Left lung (tissue), 10 donors: ENCODE data around the gene B9D2. TPM values are rescaled to one million over a fixed set of nuclear protein-coding genes. Genes with fewer than 3 reads are reported as not detected.

Experiments used
- ATAC-seq: fragments of 200-7000 bp; cut with Tn5 transposase; one replicate; pipeline ENCODE4 v1.9.1; 2020; ENCODE audit warnings: moderate library complexity
- DNase-seq, 4 donors: peaks; one replicate each; pipeline ENCODE4 v3.0.0-alpha.2; 2013 to 2020
- H3K27ac ChIP-seq, 2 donors: fragments of 200-600 bp; sonication (generic) in 1 of 2; one replicate each; pipeline versions ENCODE4 v1.5.0 to v1.8.0; 2020 to 2021
- H3K27me3 ChIP-seq, 2 donors: fragments of 200-600 bp; sonication (generic) in 1 of 2; one replicate each; pipeline versions ENCODE4 v1.5.0 to v1.8.0; 2020 to 2021
- H3K36me3 ChIP-seq, 2 donors: fragments of 200-600 bp; sonication (generic) in 1 of 2; one replicate each; pipeline versions ENCODE4 v1.5.0 to v1.8.0; 2020 to 2021
- H3K4me1 ChIP-seq, 2 donors: fragments of 200-600 bp; one replicate each; pipeline ENCODE4 v1.8.0; 2021
- H3K4me3 ChIP-seq, 2 donors: fragments of 200-600 bp; sonication (generic) in 1 of 2; one replicate each; pipeline versions ENCODE4 v1.5.0 to v1.8.0; 2020 to 2021; ENCODE audit warnings: mild to moderate bottlenecking in 1 of 2
- H3K9me3 ChIP-seq, 2 donors: fragments of 200-600 bp; sonication (generic) in 1 of 2; one replicate each; pipeline versions ENCODE4 v1.5.0 to v1.8.0; 2020 to 2021
- CTCF ChIP-seq, 2 donors: fragments of 200-600 bp; sonication (generic) in 1 of 2; IDR thresholded peaks; one replicate each; pipeline versions ENCODE4 v1.5.0 to v1.8.0; 2021; ENCODE audit warnings: antibody characterized with exemption in 2 of 2
- intact Hi-C, 2 donors: fragments of 100-400 bp; cut with DNase I; formaldehyde crosslinking; loops; one replicate each; pipeline versions ENCODE4 v1.11.2 to v1.14.2; 2022
- polyA plus RNA-seq, 6 donors: library from polyadenylated mRNA; unstranded; fragments of 120-200 nt; gene quantifications; one replicate each; pipeline ENCODE4 v1.2.1, GENCODE V29; 2013; ENCODE audit not compliant: insufficient read length in 6 of 6
- total RNA-seq, 2 donors: library from RNA; stranded (reverse); fragmentation: NEBNext Ultra II Directional; extraction: Animal tissue kit (Norgen Biotek cat#: 25700); gene quantifications; one replicate each; pipeline ENCODE4 v1.2.1, GENCODE V29; 2021
- donor health status: DM: no; HTN: yes; CAD: no.
- donor health status: DM: no; HTN: no; CAD: no.

Gene B9D2
- total and polyA plus RNA-seq, 8 donors: 6.6 to 8.8 (median 7.7) TPM

- Histone ChIP-seq H3K27me3 (no peaks in the 10 kb centered on the region), H3K9me3 (no peaks in the 10 kb centered on the region), H3K4me1 (peaks cover 28 to 68% of the 10 kb centered on the region in 2 donors), H3K36me3 (peaks cover 0 to 59% of the 10 kb centered on the region in 2 donors), H3K27ac (peak overlapping the region; percentile 96 to 98), H3K4me3 (peak overlapping the region in 1 of 2 donors; percentile 85)
- peak; percentile 82 for ATAC-seq
- intact Hi-C loops: loop anchor here in 1 of 2 donors (5.0 kb wide), 1 partner anchor 101 kb away; no protein-coding TSS in a partner anchor
- DNase-seq: peak; percentile 90 to 94 (median 92)
- peak; percentile 93 to 98 for TF ChIP-seq CTCF (IDR thresholded peaks at IDR 0.05)
Measured at GRCh38 chr19:41308450-41309179, 55.3 kb downstream of the B9D2 start.

DNA sequence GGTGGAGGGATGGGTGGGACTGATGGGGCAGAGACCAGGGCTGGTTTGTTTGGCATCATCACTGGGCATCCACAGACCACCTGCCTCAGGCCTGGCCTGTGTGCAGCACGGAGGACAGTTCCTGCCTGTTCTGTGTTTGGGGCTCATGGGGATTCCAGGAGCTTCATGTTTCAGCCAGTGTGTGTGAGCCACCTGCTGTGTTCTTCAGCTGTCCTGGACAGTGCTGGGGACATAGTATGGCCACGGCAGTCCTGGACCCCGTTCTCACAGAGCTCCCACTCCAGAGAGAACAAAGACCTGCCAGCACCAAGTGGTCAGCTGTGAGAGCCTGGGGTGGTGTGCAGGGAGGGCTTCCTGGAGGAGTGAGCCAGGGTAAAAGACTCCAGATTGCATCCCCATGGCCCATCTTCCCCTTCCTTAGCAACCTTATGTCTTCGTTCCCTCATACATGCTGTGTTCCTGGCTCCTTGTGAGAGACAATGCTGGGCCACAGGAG lies 55.9 kb downstream of the B9D2 start:
- H3K36me3 ChIP-seq: peaks cover 0 to 59% of the 10 kb centered on the region in 2 donors
- H3K27ac ChIP-seq: peak overlapping the region; percentile 96 to 98
- TF ChIP-seq CTCF (IDR thresholded peaks at IDR 0.05): no peak
- DNase-seq (peak in 1 of 4 donors; percentile 30), ATAC-seq (peak; percentile 0)
- H3K27me3 ChIP-seq: no peaks in the 10 kb centered on the region
- intact Hi-C loops: loop anchor here in 1 of 2 donors (5.0 kb wide), 1 partner anchor 101 kb away; no protein-coding TSS in a partner anchor
- H3K9me3 ChIP-seq: no peaks in the 10 kb centered on the region
- H3K4me1 ChIP-seq: peaks cover 28 to 63% of the 10 kb centered on the region in 2 donors
- no peak overlapping the region for H3K4me3 ChIP-seq

DNA sequence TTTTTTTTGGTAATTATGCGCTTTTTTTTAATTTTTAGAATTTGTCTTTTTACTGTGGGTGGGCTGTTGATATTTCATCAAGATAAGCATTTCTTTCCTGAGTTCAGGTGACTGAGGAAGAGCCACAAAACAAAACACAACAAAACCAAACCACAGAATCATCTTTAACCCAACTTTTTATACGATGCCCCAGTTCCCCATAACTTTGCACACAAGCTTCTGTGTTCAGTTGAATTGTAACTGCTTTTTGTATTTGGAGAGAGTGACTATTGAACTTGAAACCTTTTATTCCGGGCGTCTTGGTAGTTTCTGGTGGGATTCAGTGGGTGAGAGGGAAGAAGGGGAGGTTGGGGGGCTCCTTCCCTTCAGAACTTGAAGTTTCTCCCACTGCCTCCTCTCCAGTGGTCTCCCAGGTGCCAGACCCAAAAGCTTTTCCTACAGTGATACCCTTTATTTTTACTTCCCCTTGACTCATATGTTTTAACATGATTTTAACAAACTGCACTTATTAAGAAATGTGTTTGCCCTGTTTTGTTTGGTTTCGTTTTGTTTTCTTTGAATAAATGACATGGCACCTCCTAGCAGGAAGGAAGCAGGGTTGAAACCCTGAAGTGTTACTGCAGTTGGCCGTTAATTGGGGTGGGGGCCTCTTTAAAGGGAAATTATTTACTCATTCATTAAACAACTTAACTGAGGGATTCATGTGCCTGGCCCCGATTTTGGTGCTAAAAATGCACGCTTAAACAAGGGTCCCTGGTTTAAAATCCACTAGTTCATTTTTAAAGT lies 56.7 kb downstream of the B9D2 start:
- H3K4me3 ChIP-seq: no peak overlapping the region
- TF ChIP-seq CTCF (IDR thresholded peaks at IDR 0.05): no peak
- H3K36me3 ChIP-seq: peaks cover 0 to 59% of the 10 kb centered on the region in 2 donors
- DNase-seq (peak in 1 of 4 donors; percentile 11), ATAC-seq (no peak)
- H3K9me3 ChIP-seq: no peaks in the 10 kb centered on the region
- no peaks in the 10 kb centered on the region for H3K27me3 ChIP-seq
- intact Hi-C loops: loop anchor here in 1 of 2 donors (5.0 kb wide), 1 partner anchor 100 kb away; no protein-coding TSS in a partner anchor
- peak overlapping the region; percentile 96 to 98 for H3K27ac ChIP-seq
- peaks cover 28 to 63% of the 10 kb centered on the region in 2 donors for H3K4me1 ChIP-seq

- intact Hi-C loops: loop anchor here in 1 of 2 donors (5.0 kb wide), 1 partner anchor 99 kb away; no protein-coding TSS in a partner anchor
- Histone ChIP-seq H3K4me3 (no peak overlapping the region), H3K27ac (peak overlapping the region; percentile 96 to 98), H3K36me3 (peaks cover 0 to 67% of the 10 kb centered on the region in 2 donors), H3K4me1 (peaks cover 23 to 58% of the 10 kb centered on the region in 2 donors), H3K9me3 (no peaks in the 10 kb centered on the region), H3K27me3 (no peaks in the 10 kb centered on the region)
- no peak for TF ChIP-seq CTCF (IDR thresholded peaks at IDR 0.05)
- peak in 1 of 4 donors; percentile 32 for DNase-seq
- no peak for ATAC-seq
Measured at GRCh38 chr19:41305927-41306793, 57.8 kb downstream of the B9D2 start.
